GM12878 (cell line): ENCODE data around the gene IL16.

ENCODE experiments used
- FOS ChIP-seq: IDR thresholded peaks from 3 replicates; pipeline ENCODE4 v1.6.1; 2011; ENCODE audit warnings: borderline replicate concordance; ENCODE audit not compliant: insufficient read length; ENCODE audit errors: extremely low read depth
- FOXK2 ChIP-seq: fragments of 450-650 bp; IDR thresholded peaks from 2 replicates; pipeline ENCODE4 v1.6.1; 2017; ENCODE audit warnings: mild to moderate bottlenecking, moderate library complexity
- GABPA ChIP-seq: IDR thresholded peaks from 2 replicates; pipeline ENCODE4 v1.6.1; 2014; ENCODE audit warnings: antibody characterized with exemption, low read depth, mild to moderate bottlenecking, inconsistent platforms
- IRF5 ChIP-seq: fragments of 450-650 bp; IDR thresholded peaks from 2 replicates; pipeline ENCODE4 v1.6.1; 2017; ENCODE audit warnings: borderline replicate concordance
- MAX ChIP-seq: IDR thresholded peaks from 2 replicates; pipeline ENCODE4 v1.6.1; 2012; ENCODE audit warnings: low read depth, low read length, improper control_type of control experiment
- MLLT1 ChIP-seq: fragments of 450-650 bp; IDR thresholded peaks from 2 replicates; pipeline ENCODE4 v1.6.1; 2016; ENCODE audit warnings: mild to moderate bottlenecking
- NBN ChIP-seq: fragments of 450-650 bp; IDR thresholded peaks from 2 replicates; pipeline ENCODE4 v1.6.1; 2016
- NFYA ChIP-seq: IDR thresholded peaks from 2 replicates; pipeline ENCODE4 v1.6.1; 2011; ENCODE audit warnings: low read depth, mild to moderate bottlenecking, low read length, improper control_type of control experiment, borderline replicate concordance
- POLR2A ChIP-seq: IDR thresholded peaks from 2 replicates; pipeline ENCODE4 v1.6.1; 2011; ENCODE audit warnings: low read depth, mild to moderate bottlenecking, low read length
- YY1 ChIP-seq: IDR thresholded peaks from 2 replicates; pipeline ENCODE4 v1.6.1; 2011; ENCODE audit warnings: low read depth, mild to moderate bottlenecking, low read length

- TF ChIP-seq MAX = no peak
- no peak for TF ChIP-seq FOXK2
- TF ChIP-seq IRF5 = no peak
- TF ChIP-seq FOS = no peak
- TF ChIP-seq YY1 = no peak
- TF ChIP-seq GABPA = no peak
- TF ChIP-seq NFYA = no peak
- TF ChIP-seq POLR2A = no peak
- no peak for TF ChIP-seq NBN
- TF ChIP-seq MLLT1 = no peak
These were observed 6.9 kb upstream of the IL16 start for GRCh38 chr15:81189583-81190283.
